A673 (cell line): ENCODE results near the gene PRSS38. TPM values are rescaled to one million over a fixed set of nuclear protein-coding genes. Genes with fewer than 3 reads are reported as not detected.

Experiments used
- BruUV-seq: library from RNA; stranded (reverse); fragments of 400-500 nt; replicated peaks from 2 replicates; lab custom pipeline; 2021; lab: Mats Ljungman, UMichigan
- CTCF ChIA-PET: fragments of 300-600 bp; sonication (Branson Sonifier 250); formaldehyde crosslinking; loops from one replicate; lab custom pipeline; 2022; ENCODE audit warnings: antibody characterized with exemption; lab: Charles Lee
- POLR2A ChIA-PET: fragments of 300-600 bp; sonication (Branson Sonifier 250); formaldehyde crosslinking; loops from one replicate; lab custom pipeline; 2022; ENCODE audit warnings: antibody characterized with exemption; ENCODE audit not compliant: low non-redundant PET; lab: Charles Lee
- DNase-seq: peaks from one replicate; pipeline ENCODE4 v3.0.0-alpha.2; 2015; ENCODE audit warnings: low spot score
- H3K27ac ChIP-seq: fragments of 200-600 bp; sonication (generic); 2 replicates; pipeline ENCODE4 v1.5.1; 2016; ENCODE audit warnings: mixed run types, low read depth, mild to moderate bottlenecking, mixed read lengths, antibody characterized with exemption, low read length; ENCODE audit not compliant: poor library complexity, severe bottlenecking
- H3K27me3 ChIP-seq: fragments of 200-600 bp; sonication (generic); replicated peaks from 2 replicates; pipeline ENCODE4 v1.6.1; 2017; ENCODE audit warnings: mixed run types, low read depth, mild to moderate bottlenecking, mixed read lengths, antibody characterized with exemption, low read length; ENCODE audit not compliant: insufficient read depth, poor library complexity
- H3K36me3 ChIP-seq: fragments of 200-600 bp; sonication (generic); 2 replicates; pipeline ENCODE4 v1.6.1; 2016; ENCODE audit warnings: mixed run types, mild to moderate bottlenecking, mixed read lengths, antibody characterized with exemption, low read length; ENCODE audit not compliant: insufficient read depth, poor library complexity, severe bottlenecking
- H3K4me1 ChIP-seq: fragments of 200-600 bp; sonication (generic); 2 replicates; pipeline ENCODE4 v1.6.1; 2017; ENCODE audit warnings: mixed run types, mild to moderate bottlenecking, mixed read lengths, antibody characterized with exemption, low read length; ENCODE audit not compliant: insufficient read depth, poor library complexity, severe bottlenecking
- H3K4me3 ChIP-seq: fragments of 200-600 bp; sonication (generic); 2 replicates; pipeline ENCODE4 v1.5.1; 2016; ENCODE audit warnings: low read depth, mixed run types, mild to moderate bottlenecking, mixed read lengths, low read length; ENCODE audit not compliant: poor library complexity, severe bottlenecking
- H3K9me3 ChIP-seq: fragments of 200-600 bp; sonication (generic); 2 replicates; pipeline ENCODE4 v1.6.1; 2016; ENCODE audit warnings: mixed run types, low read depth, mild to moderate bottlenecking, mixed read lengths, antibody characterized with exemption, low read length; ENCODE audit not compliant: poor library complexity, severe bottlenecking
- EZH2 ChIP-seq: fragments of 200-600 bp; sonication (generic); IDR thresholded peaks from 2 replicates; pipeline ENCODE4 v1.6.1; 2017; ENCODE audit warnings: borderline replicate concordance, low read depth, mild to moderate bottlenecking, mixed read lengths, antibody characterized with exemption, low read length; ENCODE audit not compliant: poor library complexity, severe bottlenecking
- intact Hi-C: fragments of 100-400 bp; cut with micrococcal nuclease; formaldehyde crosslinking; loops from one replicate; pipeline ENCODE4 v1.10.0; 2022; ENCODE audit not compliant: unreplicated experiment
- total RNA-seq: library from RNA; stranded (reverse); gene quantifications from 2 replicates; pipeline ENCODE4 v1.2.3, GENCODE V29; 2021
- TF ChIP-seq, protein P1 (sequence below): fragments of 300-800, 200-600 bp; sonication (generic); conservative IDR thresholded peaks from 2 replicates; pipeline ENCODE4 v1.5.1; 2017; ENCODE audit warnings: low read depth, mild to moderate bottlenecking, antibody characterized with exemption, low read length, moderate library complexity, mixed read lengths

Gene PRSS38
- total RNA-seq, 1 experiment from 2014 or later = not detected

GRCh38 chr1:227891223-227891954 is 75.9 kb downstream of the PRSS38 start:
- ChIA-PET POLR2A (no interaction called here), CTCF (no interaction called here)
- no peak for TF ChIP-seq EZH2
- TF ChIP-seq, protein P1, sequence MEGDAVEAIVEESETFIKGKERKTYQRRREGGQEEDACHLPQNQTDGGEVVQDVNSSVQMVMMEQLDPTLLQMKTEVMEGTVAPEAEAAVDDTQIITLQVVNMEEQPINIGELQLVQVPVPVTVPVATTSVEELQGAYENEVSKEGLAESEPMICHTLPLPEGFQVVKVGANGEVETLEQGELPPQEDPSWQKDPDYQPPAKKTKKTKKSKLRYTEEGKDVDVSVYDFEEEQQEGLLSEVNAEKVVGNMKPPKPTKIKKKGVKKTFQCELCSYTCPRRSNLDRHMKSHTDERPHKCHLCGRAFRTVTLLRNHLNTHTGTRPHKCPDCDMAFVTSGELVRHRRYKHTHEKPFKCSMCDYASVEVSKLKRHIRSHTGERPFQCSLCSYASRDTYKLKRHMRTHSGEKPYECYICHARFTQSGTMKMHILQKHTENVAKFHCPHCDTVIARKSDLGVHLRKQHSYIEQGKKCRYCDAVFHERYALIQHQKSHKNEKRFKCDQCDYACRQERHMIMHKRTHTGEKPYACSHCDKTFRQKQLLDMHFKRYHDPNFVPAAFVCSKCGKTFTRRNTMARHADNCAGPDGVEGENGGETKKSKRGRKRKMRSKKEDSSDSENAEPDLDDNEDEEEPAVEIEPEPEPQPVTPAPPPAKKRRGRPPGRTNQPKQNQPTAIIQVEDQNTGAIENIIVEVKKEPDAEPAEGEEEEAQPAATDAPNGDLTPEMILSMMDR = no peak
- Histone ChIP-seq H3K9me3 (no peaks in the 10 kb centered on the region), H3K4me3 (no peak overlapping the region), H3K27ac (no peak overlapping the region), H3K36me3 (no peaks in the 10 kb centered on the region), H3K4me1 (no peaks in the 10 kb centered on the region), H3K27me3 (no peaks in the 10 kb centered on the region)
- no TSS peak for BruUV-seq
- intact Hi-C loops = no loop called here
- no peak for DNase-seq

DNA sequence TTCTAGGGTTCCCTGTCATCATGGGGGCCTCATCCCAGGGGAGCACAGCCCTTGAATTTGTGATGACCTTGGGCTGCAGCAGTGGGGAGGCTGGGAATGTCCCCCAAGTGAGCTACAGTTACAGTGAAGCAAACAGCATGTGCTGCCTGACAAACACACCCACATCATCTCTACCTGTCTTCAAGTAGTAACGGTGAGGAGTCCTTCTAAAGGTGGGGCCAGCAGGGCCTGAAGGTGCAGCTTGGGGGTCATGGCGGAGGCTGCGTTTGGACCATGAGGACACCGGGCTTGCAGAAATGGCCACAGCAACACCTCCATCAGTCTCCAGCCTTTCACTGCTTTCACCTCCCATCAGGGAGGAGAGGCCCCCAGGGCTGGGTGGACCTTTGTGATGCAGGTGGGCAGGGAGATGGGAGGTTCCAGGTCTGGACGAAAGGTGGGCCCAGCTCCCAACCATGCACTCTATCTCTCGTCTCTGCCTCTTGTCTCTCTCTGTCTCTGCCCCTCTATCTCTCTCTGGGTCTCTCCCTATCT is 76.5 kb downstream of the PRSS38 start:
- Histone ChIP-seq H3K36me3 (no peaks in the 10 kb centered on the region), H3K27me3 (no peaks in the 10 kb centered on the region), H3K27ac (no peak overlapping the region), H3K9me3 (no peaks in the 10 kb centered on the region), H3K4me3 (no peak overlapping the region), H3K4me1 (no peaks in the 10 kb centered on the region)
- no TSS peak for BruUV-seq
- TF ChIP-seq, protein P1 = no peak
- TF ChIP-seq EZH2 = no peak
- ChIA-PET CTCF (no interaction called here), POLR2A (no interaction called here)
- intact Hi-C loops = no loop called here
- no peak for DNase-seq

DNA sequence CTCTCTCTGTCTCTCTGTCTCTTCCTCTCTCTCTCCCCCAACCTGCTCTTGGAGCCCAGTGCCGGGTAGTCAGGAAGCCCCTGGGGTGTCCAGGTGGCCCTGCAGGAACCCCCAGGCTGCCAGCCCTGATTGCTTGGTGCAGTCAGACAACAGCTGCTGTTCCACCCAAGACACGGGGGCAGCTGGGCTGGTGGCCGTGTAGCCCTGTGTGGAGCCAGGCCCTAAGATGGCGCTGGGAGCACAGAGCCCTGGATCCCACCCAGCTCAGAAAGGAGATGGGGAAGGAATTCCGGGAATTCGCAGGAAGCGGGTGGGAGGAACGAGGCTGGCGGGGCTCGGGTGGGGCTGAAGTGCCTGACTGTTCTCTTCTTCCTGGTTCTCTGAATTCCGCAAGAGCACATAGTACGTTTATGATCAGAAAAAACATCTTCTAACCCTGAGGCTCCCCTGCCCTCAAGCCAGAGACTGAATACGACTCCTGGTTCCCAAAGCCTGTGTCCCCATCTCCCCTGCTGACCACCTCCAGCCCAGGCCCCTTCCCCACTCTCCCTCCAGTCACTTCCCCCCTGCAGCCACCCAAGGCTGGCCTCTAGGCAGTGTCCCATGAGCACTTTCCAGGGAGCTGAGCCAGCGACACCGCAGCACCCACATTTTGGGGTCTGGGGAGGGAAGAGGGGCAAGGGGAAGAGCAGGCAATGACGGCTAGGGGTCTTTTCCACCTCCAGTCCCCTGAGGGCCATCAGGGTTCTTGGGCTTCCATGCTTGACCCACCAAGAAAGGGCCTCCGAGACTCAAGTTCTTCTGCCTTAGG is 77.2 kb downstream of the PRSS38 start:
- no peak for DNase-seq
- TF ChIP-seq, protein P1 = no peak
- TF ChIP-seq EZH2 = no peak
- Histone ChIP-seq H3K36me3 (no peaks in the 10 kb centered on the region), H3K4me3 (no peak overlapping the region), H3K4me1 (no peaks in the 10 kb centered on the region), H3K27me3 (no peaks in the 10 kb centered on the region), H3K27ac (no peak overlapping the region), H3K9me3 (no peaks in the 10 kb centered on the region)
- ChIA-PET CTCF (no interaction called here), POLR2A (no interaction called here)
- BruUV-seq = no TSS peak
- intact Hi-C loops = no loop called here
